LHCN-M2 (cell line): ENCODE data around the gene CTNND2. TPM values are rescaled to one million over a fixed set of nuclear protein-coding genes. Genes with fewer than 3 reads are reported as not detected.
A peak's percentile ranks its signal among the peaks of the same experiment; 100 is the strongest.
"Not testable (repeated sequence)": the region's sequence is repeated elsewhere in the genome, so short reads cannot be mapped to it uniquely, and the experiment has no call there.

Experiments used
- DNase-seq: peaks from one replicate; pipeline ENCODE4 v3.0.0-alpha.2; 2012; ENCODE audit warnings: low read depth
- total RNA-seq: library from RNA; depleted of rRNA; stranded (reverse); fragments of >200 nt; gene quantifications from 2 replicates; pipeline ENCODE4 v1.2.3, GENCODE V29; 2014

CTNND2 gene
- total RNA-seq, 1 experiment from 2014 or later: not detected

DNA sequence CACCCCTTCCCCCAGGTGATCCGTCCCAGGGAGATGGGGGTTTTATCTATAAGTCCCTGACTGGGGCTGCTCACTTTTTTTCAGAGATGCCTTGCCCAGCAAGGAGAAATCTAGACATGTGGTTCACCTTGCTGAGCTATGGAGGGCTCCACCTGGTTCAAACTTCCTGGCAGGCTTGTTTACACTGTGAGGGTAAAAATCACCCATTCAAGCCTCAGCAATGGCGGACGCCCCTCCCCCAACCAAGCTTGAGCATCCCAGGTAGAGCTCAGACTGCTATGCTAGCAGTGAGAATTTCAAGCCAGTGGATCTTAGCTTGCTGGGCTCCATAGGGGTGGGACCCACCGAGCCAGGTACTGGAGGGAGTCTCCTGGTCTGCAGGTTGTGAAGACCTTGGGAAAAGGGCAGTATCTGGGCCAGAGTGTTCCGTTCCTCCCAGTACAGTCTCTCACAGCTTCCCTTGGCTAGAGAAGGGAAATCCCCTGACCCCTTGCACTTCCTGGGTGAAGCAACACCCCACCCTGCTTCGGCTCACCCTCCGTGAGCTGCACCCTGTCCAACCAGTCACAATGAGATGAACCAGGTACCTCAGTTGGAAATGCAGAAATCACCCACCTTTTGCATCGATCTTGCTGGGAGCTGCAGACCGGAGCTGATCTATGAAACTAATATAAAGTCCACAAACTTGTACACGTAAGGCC is 231.7 kb downstream of the CTNND2 start:
- DNase-seq: no peak

DNA sequence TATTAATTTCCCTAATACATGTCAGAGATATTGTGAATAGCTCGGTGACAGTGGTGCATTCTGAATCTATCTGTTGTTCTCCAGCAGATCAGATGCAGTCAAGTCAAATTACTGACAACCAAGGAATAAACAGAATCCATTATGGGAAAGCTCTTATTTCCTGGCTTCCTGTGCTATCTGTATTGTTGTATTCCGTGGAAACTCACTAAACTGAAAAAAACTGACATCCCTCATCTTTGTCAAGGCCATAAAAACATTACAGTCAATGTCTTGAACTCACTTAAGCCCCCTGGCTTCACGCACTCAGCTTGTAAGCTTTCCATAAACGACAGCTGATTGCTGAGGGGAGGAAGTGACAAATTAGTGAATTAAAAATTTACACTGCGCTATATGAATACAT is 245.9 kb downstream of the CTNND2 start:
- DNase-seq: no peak

DNA sequence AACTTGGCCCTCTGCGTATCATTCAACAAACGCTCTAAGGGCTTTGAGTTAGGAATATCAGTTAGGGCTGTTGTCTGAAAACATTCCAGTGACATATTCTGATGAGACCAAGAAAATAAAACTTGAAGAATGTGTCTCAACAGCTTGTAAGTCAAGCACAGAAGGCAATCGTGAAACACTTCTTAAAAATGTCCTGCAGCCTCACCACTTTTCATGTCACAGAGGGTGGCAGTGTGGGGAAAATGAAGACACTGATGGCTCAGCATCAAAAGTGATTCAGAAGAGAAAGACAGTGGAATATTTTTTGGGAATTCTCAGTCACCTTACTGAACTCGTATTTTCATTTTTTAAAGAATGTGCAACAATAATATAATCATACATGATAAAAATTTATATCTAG is 247.3 kb downstream of the CTNND2 start:
- DNase-seq: no peak

DNA sequence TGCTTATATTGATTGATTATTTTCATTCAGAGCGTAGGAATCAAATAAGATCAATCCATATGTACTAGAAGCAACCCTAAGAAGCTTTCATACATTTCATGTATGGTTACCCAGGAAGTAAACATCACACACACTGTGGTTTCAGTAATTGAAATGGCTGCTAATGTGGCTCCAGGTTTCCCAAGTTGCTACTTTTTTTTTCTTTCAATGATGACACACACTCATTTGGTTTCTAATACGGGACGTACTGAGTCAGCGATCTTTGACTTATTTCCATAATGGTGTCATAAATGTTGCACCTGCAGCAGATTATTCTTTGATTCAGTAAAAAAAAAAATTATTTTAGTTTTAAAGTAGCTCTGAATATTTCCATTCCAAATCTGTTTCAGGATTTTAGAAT is 248.6 kb downstream of the CTNND2 start:
- DNase-seq: no peak

DNA sequence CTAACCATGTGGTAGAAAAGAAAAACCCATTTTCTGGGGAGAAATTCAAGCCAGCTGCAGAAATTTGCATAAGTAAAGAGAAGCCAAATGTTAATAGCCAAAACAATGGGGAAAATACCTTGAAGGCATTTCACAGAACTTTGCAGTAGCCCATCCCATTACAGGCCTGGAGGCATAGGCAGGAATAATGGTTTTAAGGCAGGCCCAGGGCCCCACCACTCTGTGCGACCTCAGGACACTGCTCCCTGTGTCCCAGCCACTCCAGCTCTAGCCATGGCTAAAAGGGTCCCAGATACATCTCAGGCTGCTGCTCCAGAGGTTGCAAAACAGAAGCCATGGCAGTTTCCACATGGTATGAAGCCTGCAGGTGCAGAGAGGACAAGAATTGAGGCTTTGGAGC is 253.3 kb downstream of the CTNND2 start:
- DNase-seq: no peak

DNA sequence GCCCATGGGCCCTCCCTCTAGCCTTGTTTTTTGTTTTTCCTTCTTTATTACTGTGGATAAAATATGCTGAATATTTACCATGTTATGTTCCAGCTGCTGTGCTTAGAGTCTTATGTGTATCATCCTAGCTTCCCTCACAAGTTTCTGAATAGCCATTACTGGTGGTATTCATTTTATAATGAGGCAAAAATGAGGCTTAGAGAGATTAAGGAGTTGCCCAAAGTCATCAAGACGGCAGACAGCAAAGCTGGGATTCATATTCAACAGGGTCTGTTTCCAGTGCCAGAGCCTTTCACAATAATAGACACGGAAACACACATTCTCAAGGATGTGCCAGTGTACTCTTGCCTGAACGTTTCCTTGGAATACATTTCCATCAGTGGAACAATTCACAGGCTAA is 258.1 kb downstream of the CTNND2 start:
- DNase-seq: no peak

DNA sequence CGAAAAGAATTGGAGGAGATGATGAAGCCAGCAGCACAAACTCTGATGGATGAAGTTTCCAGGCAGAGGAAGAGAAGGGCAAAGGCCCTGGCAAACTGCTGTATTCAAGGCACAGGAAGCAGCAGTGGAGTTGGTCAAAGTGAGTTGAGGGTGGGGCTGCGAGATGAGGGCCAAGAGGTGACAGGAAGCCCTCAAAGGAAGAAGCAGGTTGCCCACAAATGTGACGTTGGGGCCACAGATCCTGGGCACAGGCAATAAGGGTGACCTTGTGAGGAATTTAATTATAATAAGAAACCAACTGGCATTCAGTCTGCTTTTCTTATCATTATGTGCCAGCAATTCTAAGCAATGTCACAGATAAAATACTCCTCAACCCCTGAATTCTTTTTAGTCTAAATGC is 261.8 kb downstream of the CTNND2 start:
- DNase-seq: no peak

DNA sequence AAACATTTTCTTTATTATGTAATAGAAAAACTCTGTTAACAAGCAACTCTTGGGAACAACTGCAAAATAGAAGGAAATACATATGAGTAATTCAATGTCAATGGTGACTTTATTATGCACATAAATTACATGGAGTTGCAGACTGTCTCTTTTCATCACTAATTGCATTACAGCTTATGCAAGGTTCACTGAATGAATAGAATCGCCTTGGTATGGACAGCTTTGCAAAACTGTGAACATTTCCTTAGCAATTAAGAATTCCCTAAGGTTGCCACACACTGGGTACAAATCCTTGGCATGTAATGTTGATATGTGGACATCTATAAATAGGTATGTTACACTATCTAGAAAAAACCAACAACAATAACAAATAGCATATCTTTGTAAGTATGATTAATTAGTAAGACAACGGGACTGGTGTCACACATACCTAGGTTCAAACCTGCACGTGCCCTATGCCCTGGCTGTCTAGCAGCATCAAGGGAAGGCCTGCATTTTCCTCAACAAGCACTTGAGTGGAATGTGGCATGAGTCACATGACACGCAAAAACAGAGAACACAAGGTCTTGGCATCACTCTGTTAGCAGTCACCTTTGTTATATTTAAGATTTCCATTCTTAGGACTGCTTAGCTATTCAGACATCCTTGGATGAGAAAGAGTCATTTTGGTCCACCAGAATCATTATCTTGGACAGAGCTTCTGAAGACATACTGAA is 263.9 kb downstream of the CTNND2 start:
- no peak for DNase-seq

DNA sequence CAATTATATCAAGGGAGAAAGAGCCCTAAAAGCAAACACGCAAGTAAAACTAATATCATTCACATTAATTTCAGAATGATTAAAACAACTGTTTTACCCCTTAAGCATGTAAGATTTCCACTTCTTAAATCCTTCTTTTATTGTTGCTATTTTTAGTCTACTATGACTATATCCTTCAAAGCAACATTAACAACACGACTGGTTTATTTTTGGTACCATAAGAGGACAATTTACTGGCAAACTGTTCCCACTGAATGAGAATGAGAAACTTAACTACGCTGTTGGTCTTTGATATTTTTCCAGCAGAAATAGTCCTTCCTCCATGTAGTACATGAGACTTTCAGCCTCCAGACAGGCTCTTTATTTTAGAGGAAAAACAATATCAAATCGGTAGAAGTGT is 281.5 kb downstream of the CTNND2 start:
- no peak for DNase-seq

DNA sequence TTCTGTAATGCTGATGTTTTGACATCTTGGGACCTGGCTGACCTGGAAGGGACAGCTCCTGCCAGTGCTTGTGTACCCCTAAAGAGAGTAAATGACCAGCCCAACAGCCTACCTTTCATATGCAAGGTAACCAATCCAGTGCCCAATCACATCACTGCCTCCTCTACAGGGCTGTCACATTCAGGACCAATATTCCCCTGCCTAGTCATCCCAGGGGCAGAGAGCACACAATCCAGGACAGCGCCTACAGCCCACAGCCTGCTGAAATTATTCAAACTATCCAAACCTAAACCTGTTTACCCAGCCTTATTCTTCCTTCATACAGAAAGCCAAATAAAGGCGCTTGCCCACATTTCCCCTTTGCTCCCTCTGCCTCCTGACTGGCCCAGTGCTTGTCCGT is 284.1 kb downstream of the CTNND2 start:
- DNase-seq: no peak

DNA sequence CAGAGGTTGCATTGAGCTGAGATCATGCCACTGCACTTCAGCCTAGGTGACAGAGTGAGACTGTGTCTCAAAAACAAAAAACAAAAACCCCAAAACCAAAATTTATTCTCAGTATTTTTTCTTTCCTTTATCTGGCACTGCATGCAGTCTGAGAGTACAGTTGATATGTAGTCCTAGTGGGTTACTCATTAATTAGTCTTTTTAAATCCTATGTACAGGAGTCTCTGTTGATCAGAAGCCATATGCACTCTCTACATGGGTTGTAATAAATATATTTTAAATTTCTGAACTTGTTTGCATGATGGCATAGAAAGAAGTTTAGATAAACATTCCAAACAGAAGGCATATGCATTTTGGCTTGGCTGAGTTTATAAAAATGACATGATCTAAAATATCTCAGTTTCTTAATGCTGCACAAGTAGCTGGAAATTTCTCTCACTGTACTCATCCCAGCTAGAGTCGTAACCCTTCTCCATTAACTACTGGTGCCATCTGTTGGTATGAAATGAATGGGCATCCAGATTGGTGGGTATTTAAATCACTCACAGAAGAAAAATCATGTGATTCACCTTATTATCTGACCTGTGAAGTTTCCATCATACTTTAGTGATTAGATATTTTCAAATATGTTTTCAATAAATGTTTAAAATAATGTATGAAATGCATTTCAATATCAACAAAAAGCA is 284.8 kb downstream of the CTNND2 start:
- DNase-seq: peak; percentile 5

DNA sequence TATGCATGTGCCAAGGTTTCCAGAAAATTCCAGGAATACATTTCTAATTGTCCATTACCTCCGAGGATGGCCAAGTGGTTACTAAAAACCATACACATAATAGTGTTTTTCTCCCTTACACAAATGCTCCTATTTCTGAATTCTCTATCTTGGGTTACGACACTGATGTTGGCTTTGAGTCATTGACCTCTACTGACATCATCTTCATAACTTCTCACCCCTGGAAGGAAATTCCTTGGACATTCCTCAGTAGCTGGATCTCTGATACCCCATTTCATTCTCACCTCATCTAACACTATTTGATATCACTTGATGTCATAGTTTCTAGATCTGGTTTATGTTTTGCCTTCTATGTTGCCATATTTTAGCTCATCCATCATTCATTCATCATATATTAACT is 287.2 kb downstream of the CTNND2 start:
- DNase-seq: no peak

DNA sequence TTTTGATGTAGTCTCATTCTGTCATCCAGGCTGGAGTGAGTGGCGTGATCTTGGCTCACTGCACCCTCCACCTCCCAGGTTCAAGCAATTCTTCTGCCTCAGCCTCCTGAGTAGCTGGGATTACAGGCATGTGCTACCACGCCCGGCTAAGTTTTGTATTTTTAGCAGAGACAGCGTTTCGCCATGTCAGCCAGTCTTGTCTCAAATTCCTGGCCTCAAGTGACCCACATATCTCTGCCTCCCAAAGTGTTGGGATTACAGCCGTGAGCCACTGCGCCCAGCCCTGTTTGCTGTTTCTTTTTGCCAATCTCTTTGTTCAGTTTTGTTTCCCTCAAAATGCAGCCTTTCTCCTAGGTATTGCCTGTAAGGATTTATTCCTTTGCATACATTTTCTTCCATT is 287.6 kb downstream of the CTNND2 start:
- DNase-seq: not testable (repeated sequence)

DNA sequence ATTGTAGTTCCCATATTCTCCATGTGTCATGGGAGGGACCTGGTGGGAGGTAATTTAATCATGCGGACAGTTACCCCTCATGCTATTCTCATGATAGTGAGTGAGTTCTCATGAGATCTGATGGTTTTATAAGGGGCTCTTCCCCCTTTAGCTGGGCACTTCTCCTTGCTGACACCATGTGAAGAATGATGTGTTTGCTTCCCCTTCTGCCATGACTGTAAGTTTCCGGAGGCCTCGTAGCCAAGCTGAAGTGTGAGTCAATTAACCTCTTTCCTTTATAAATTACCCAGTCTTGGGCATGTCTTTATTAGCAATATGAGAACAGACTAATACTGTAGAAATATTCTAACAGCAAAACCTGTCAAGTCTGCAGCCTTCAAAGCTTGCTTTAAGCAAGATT is 293.2 kb downstream of the CTNND2 start:
- DNase-seq: no peak

DNA sequence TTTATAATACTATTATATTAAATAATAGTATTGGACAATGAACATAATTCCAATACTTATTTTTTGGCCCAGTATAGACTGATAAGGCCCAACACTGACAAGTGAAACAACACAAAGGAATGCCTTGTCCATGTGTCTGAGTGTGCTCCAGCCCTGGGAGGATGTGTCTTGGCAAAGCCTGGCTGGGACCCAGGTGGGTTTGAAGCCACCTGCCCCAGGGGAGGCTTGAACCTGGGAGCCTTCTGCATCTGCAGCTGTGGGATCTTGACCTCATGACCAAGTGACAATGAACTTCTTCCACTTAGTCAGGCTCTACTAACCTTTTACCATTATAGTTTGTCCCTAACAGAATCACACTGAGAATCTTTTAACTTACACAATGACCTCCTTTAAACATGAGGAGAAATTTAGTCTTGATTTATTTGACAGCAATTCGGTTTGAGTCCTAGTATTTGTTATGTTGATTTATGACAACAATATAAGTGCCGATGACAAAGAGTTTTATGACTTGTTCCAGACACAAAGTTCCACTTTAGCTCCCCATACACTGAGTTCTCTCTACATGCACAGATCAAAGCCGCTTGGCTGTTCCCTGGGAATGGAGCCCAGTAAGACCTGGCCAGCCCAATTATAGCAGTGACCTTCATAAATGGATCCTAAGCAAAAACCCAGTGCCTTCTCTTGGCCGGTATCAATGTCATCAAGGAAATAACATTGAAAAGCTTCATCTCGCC is 294.5 kb downstream of the CTNND2 start:
- no peak for DNase-seq

DNA sequence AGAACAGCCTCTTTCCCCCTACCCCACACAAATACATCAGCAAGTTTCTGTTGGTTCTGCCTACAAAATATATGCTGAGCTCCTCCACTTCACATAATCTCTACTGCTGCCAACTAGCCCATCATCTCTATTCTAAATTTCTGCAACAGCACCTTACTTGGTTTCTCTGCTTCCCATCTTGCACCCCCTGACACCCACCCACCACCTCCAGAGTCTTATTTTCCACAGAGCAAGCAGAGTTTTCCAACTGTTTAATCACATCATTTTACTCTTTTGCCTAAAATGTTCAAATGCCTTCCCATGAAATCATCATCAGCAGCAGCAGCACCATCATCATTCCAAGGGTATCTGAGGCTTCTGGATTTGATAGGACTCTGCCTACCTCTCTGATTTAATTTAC is 295.7 kb downstream of the CTNND2 start:
- DNase-seq: no peak

DNA sequence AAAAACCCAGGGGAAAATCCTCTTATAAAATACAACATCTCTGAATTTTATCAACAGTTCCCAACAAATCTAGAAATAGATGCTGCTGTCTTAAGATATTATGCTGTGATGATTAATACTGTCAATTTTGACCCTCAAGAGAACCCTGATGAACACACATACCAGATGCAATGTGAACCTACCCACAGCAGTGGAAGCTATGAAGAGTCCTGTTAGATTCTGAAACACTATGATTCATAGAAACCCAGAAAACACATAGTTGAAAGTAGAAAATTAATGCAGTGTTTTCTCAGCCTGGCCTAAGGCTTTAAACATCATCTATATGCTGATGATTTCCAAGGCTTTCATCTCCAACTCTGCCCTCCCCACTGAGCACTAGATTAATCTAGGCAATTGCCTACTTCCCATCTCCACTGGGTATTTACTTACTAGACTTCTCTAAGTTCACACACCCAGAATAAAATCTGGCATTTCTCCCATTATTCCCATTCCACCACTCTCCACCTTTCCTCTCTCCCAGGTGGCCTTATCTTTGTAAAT is 296.2 kb downstream of the CTNND2 start:
- DNase-seq: no peak

DNA sequence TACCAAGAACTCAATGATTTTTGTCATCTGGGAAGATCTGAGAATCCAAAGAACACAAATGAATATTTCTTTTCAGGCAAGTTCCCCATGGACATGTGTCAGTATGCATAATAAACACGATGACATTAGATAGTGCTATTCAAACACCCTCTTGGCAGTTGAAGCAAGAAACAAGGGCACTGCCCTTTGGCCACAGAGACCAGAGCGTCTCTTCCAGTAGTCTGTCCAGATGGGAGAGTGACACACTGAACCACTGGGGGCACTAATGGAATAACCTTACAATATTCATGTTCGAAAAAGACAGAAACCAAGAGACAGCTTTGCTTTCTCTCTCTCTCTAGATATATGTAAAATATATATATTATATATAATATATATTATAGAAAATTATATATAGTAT is 301.9 kb downstream of the CTNND2 start:
- DNase-seq: no peak

DNA sequence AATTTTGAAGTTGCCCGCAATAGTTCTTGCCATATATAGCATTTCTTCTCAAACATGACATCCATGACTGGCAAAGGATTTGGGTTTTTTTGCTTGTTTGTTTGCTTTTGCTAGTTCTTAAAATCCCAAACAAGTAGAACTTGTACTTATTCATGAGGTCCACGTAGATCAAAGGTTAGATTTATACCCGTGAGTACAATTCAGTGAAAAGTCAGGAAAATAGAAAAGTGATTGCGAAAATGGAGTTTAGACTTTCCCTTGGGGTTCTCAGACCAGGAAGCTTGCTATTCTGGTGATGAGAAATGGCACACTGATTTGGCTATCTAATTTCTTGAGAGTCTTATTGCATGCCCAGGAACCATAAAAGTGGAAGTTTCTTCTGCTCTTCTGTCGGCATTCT is 304.7 kb downstream of the CTNND2 start:
- no peak for DNase-seq

DNA sequence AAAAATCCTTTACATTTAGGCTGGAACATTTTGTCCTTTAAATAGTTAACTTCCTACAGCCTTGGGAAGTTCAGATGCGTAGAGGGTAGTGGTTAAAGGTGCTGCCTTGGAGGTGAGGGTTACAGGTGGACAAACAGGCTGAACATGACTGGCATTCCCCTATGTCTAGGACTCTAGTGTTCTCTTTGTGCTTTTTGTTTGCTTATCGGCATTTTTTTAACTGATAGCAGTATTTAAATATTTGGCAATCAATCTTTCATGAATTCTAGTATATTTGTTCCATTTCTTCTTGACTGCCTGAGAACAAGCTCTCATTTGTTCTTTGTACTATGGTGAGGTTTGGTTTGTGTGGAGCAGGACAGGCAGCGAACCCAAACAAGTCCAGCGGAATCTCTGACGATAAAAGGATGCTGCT is 307.6 kb downstream of the CTNND2 start:
- DNase-seq: no peak

DNA sequence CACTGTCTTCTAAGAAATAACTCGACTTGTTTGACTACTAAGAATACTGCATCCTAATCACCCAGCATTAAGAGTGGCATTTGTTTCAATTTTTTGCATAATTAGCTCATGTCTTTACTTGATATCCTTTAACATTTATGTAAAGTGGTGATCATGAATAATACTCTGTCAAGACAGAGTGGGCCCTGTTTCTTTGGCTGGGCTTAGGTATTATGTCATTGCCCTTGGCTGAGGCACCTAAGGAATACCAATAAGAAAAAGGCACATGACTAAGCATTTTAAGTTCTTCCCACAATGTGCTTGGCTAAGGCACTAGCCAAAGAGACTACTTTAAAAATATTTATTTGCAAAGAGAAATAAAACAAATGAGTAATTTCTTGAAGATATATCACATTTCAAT is 308.1 kb downstream of the CTNND2 start:
- DNase-seq: no peak

DNA sequence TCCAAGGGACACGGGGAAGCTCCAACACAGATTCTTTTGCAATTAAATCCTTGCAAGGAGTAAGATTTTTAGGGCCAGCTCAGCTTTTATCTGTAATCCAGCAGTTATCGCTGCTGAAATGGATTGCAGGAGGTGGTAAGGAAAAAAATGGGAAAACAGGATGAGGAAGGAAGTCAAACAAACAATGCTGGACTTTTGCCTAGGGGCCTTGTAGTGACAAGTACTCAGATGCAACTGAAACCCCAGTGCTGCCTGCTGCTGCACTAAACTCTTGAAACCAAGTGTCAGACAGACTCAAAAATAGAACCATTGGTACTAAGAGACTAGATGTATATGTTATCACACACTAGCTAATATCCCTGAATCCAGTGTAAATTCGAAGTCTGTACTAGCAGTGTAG is 309.2 kb downstream of the CTNND2 start:
- DNase-seq: no peak
